ENCODE results near the gene CORIN. TPM values are rescaled to one million over a fixed set of nuclear protein-coding genes. Genes with fewer than 3 reads are reported as not detected.

CORIN gene
- total and polyA plus RNA-seq, 2 donors (not counting 3 experiments of a cell fraction or from before 2014, with no cell fraction given) = 0.07 to 0.40 TPM

- Histone ChIP-seq H2AFZ (ENCODE audit: low read depth, low read length) (no peak overlapping the region), H4K20me1 (replicated peaks; ENCODE audit: control insufficient read depth, extremely low read depth, insufficient read depth, low read length) (no peaks in the 10 kb centered on the region), H3K27me3 (ENCODE audit: control insufficient read depth in 2 of 2, insufficient read depth in 2 of 2, low read length in 2 of 2) (no peaks in the 10 kb centered on the region), H3K9me3 (replicated peaks; ENCODE audit: control insufficient read depth, insufficient read depth, low read length) (no peaks in the 10 kb centered on the region), H3K4me3 (replicated peaks in 1 of 3; ENCODE audit: insufficient read depth in 1 of 3, low read depth in 1 of 3, low read length in 3 of 3) (no peak overlapping the region), H3K4me2 (ENCODE audit: insufficient read depth, low read length) (no peak overlapping the region), H3K79me2 (ENCODE audit: control insufficient read depth, insufficient read depth, low read length) (no peaks in the 10 kb centered on the region), H3K9ac (replicated peaks; ENCODE audit: extremely low read depth, insufficient read depth, low read length) (no peak overlapping the region), H3K9me1 (replicated peaks; ENCODE audit: control insufficient read depth, extremely low read depth, insufficient read depth, low read length) (no peaks in the 10 kb centered on the region), H3K4me1 (ENCODE audit: control insufficient read depth, extremely low read depth, insufficient read depth, low read length) (no peaks in the 10 kb centered on the region), H3K36me3 (ENCODE audit: control insufficient read depth in 2 of 2, extremely low read depth in 1 of 2, insufficient read depth in 2 of 2, low read length in 2 of 2) (peaks cover 0 to 5% of the 10 kb centered on the region in 2 experiments), H3K27ac (ENCODE audit: insufficient read depth, low read depth, low read length) (no peak overlapping the region)
- FAIRE-seq (no peak), DNase-seq (ENCODE audit: low read depth, low spot score) (no peak)
- intact Hi-C loops (cut with micrococcal nuclease) (no loop called here), dilution Hi-C loops (cut with MboI; ENCODE audit: extremely low pct_ligation_motif_present, low sequenced_read_pairs) (no loop called here)
- BruUV-seq (replicated peaks) = no TSS peak
- ChIA-PET CTCF (no interaction called here), POLR2A (no interaction called here)
- no peak for TF ChIP-seq EZH2 (IDR thresholded peaks at IDR 0.05; ENCODE audit: borderline replicate concordance, low read depth, low read length, severe bottlenecking)
- TF ChIP-seq MYC (IDR thresholded peaks at IDR 0.05; ENCODE audit: low read depth, low read length) = no peak
- no peak for TF ChIP-seq POLR2A (IDR thresholded peaks at IDR 0.05; ENCODE audit: low read depth, low read length)
- no peak for TF ChIP-seq CTCF (IDR thresholded peaks at IDR 0.05; ENCODE audit: extremely low read depth in 1 of 2, insufficient read depth in 1 of 2, low read depth in 1 of 2, low read length in 2 of 2)
- no peak for TF ChIP-seq POLR2AphosphoS5 (IDR thresholded peaks at IDR 0.05; ENCODE audit: insufficient read depth, low read depth, low read length)
- TF ChIP-seq GATA2 (IDR thresholded peaks at IDR 0.05; ENCODE audit: insufficient read depth, insufficient read length, low read depth, low read length) = no peak
- no peak for TF ChIP-seq FOS (IDR thresholded peaks at IDR 0.05; ENCODE audit: borderline replicate concordance, insufficient read depth, low read length)
- TF ChIP-seq JUN (IDR thresholded peaks at IDR 0.05; ENCODE audit: borderline replicate concordance, insufficient read depth, insufficient read length, low read depth) = no peak
- no peak for TF ChIP-seq MAX (IDR thresholded peaks at IDR 0.05; ENCODE audit: insufficient read depth, insufficient read length)
Measured at GRCh38 chr4:47570816-47571215, 267.1 kb downstream of the CORIN start.
